HepG2 (cell line): ENCODE data around the gene HNRNPH2. TPM values are rescaled to one million over a fixed set of nuclear protein-coding genes. Genes with fewer than 3 reads are reported as not detected.

Experiments used
- CAMTA2 ChIP-seq: sonication (generic); formaldehyde crosslinking; IDR thresholded peaks from 2 replicates; pipeline ENCODE4 v1.4.0; 2020; ENCODE audit warnings: mild to moderate bottlenecking, missing genetic modification reagents, borderline replicate concordance
- ETV5 ChIP-seq: IDR thresholded peaks from 2 replicates; pipeline ENCODE4 v1.6.1; 2018; ENCODE audit warnings: missing biosample characterization, missing genetic modification reagents, inconsistent platforms, borderline replicate concordance
- FOSL1 ChIP-seq: sonication (generic); formaldehyde crosslinking; IDR thresholded peaks from 2 replicates; pipeline ENCODE4 v1.9.0; 2021; ENCODE audit warnings: missing genetic modification reagents, borderline replicate concordance
- KDM4B ChIP-seq: sonication (generic); formaldehyde crosslinking; IDR thresholded peaks from 2 replicates; pipeline ENCODE4 v1.4.0; 2020; ENCODE audit warnings: missing genetic modification reagents
- MEF2D ChIP-seq: sonication (generic); formaldehyde crosslinking; IDR thresholded peaks from 2 replicates; pipeline ENCODE4 v1.5.1; 2020; ENCODE audit warnings: mild to moderate bottlenecking, missing genetic modification reagents
- MTA3 ChIP-seq: sonication (generic); formaldehyde crosslinking; IDR thresholded peaks from 2 replicates; pipeline ENCODE4 v1.4.0; 2020; ENCODE audit warnings: missing genetic modification reagents
- NCOR1 ChIP-seq: fragments of 200-600 bp; sonication (generic); IDR thresholded peaks from 2 replicates; pipeline ENCODE4 v1.7.0; 2017; ENCODE audit warnings: antibody characterized with exemption, low read length, borderline replicate concordance
- NR2F1 ChIP-seq, 2 experiments: fragments of 450-650 bp in 1 of 2; formaldehyde crosslinking in 1 of 2; IDR thresholded peaks; 2 replicates each; pipeline versions ENCODE4 v1.5.0 to v1.6.1; 2016 to 2020; ENCODE audit warnings: mild to moderate bottlenecking in 1 of 2, missing compliant biosample characterization in 1 of 2, missing genetic modification reagents in 1 of 2, moderate library complexity in 1 of 2
- PAF1 ChIP-seq: IDR thresholded peaks from 2 replicates; pipeline ENCODE4 v1.6.1; 2016; ENCODE audit warnings: missing genetic modification reagents, missing compliant biosample characterization
- PATZ1 ChIP-seq: sonication (generic); formaldehyde crosslinking; IDR thresholded peaks from 2 replicates; pipeline ENCODE4 v1.4.0; 2020; ENCODE audit warnings: missing genetic modification reagents
- PLSCR1 ChIP-seq: sonication (generic); formaldehyde crosslinking; IDR thresholded peaks from 2 replicates; pipeline ENCODE4 v1.5.0; 2020; ENCODE audit warnings: missing genetic modification reagents, mild to moderate bottlenecking, borderline replicate concordance
- RNF219 ChIP-seq: sonication (generic); formaldehyde crosslinking; IDR thresholded peaks from 2 replicates; pipeline ENCODE4 v1.5.0; 2020; ENCODE audit warnings: mild to moderate bottlenecking, missing genetic modification reagents
- RORA ChIP-seq: sonication (generic); formaldehyde crosslinking; IDR thresholded peaks from 2 replicates; pipeline ENCODE4 v1.5.0; 2020; ENCODE audit warnings: mild to moderate bottlenecking, missing genetic modification reagents, moderate library complexity
- SALL2 ChIP-seq: sonication (generic); formaldehyde crosslinking; IDR thresholded peaks from 2 replicates; pipeline ENCODE4 v1.8.1; 2023; ENCODE audit warnings: mild to moderate bottlenecking, missing genetic modification reagents, inconsistent platforms
- SP140L ChIP-seq: sonication (generic); formaldehyde crosslinking; IDR thresholded peaks from 2 replicates; pipeline ENCODE4 v1.4.0; 2020; ENCODE audit warnings: missing genetic modification reagents, borderline replicate concordance
- SRSF4 ChIP-seq: fragments of 200-400 bp; formaldehyde crosslinking; IDR thresholded peaks from one replicate; pipeline ENCODE4 v1.6.1; 2018; ENCODE audit warnings: mild to moderate bottlenecking, low read depth, low read length, moderate library complexity; ENCODE audit not compliant: poor library complexity, severe bottlenecking
- STAT6 ChIP-seq: sonication (generic); formaldehyde crosslinking; IDR thresholded peaks from 2 replicates; pipeline ENCODE4 v1.4.0; 2020; ENCODE audit warnings: missing genetic modification reagents, mild to moderate bottlenecking, borderline replicate concordance
- ZNF501 ChIP-seq: sonication (generic); formaldehyde crosslinking; IDR thresholded peaks from 2 replicates; pipeline ENCODE4 v1.5.1; 2020; ENCODE audit warnings: mild to moderate bottlenecking, moderate library complexity, missing genetic modification reagents
- ZSCAN22 ChIP-seq: sonication (generic); formaldehyde crosslinking; IDR thresholded peaks from 2 replicates; pipeline ENCODE4 v1.4.0; 2020; ENCODE audit warnings: mild to moderate bottlenecking, missing genetic modification reagents
- polyA plus RNA-seq, 8 experiments: library from polyadenylated mRNA; depleted of rRNA in 3 of 8; stranded (reverse) in 7 of 8; unstranded in 1 of 8; fragments of >200 nt; fragmentation: Illumina TruSeq in 4 of 8; extraction: Trizol in 4 of 8; gene quantifications; 2 replicates each; pipeline versions ENCODE4 v1.2.1 to v1.2.3, GENCODE V29; 2011 to 2016; ENCODE audit warnings: low read depth in 4 of 8, missing spikeins in 1 of 8, mixed read lengths in 1 of 8; ENCODE audit not compliant: insufficient read depth in 1 of 8
- total RNA-seq, 5 experiments: library from RNA; depleted of rRNA; stranded (reverse); fragments of >200 nt; fragmentation: Illumina TruSeq; extraction: Trizol; gene quantifications; 2 replicates each; pipeline ENCODE4 v1.2.3, GENCODE V29; 2016; ENCODE audit warnings: low read depth in 1 of 5

Gene HNRNPH2
- total and polyA plus RNA-seq, 2 of the 13 experiments (the other 11 are each of a cell fraction or from before 2014, with no cell fraction given) = 23.8 to 56.9 TPM

- TF ChIP-seq PLSCR1 (CRISPR knock-in tag) = no peak
- TF ChIP-seq SRSF4 = no peak
- TF ChIP-seq ZSCAN22 (CRISPR knock-in tag) = no peak
- no peak for TF ChIP-seq MTA3
- 0 out of 2 replicates have a peak, but pooled peaks have one; percentile 37 for TF ChIP-seq SP140L (CRISPR knock-in tag)
- TF ChIP-seq KDM4B = no peak
- no peak for TF ChIP-seq CAMTA2
- peak; percentile 62 for TF ChIP-seq ETV5 (CRISPR knock-in tag)
- TF ChIP-seq SALL2 = 0 out of 2 replicates have a peak, but pooled peaks have one; percentile 64
- TF ChIP-seq PAF1 (CRISPR knock-in tag) = no peak
- TF ChIP-seq NCOR1 = no peak
- peak; percentile 64 for TF ChIP-seq PATZ1 (CRISPR knock-in tag)
- no peak for TF ChIP-seq RORA
- TF ChIP-seq MEF2D (CRISPR knock-in tag) = no peak; the same call in 1 of the 2 replicates
- TF ChIP-seq RNF219 (CRISPR knock-in tag) = no peak
- no peak for TF ChIP-seq FOSL1 (CRISPR knock-in tag)
- no peak for TF ChIP-seq ZNF501 (CRISPR knock-in tag)
- TF ChIP-seq STAT6 (CRISPR knock-in tag) = peak; percentile 59; the same call in 1 of the 2 replicates
- no peak for TF ChIP-seq NR2F1 (CRISPR knock-in tag; IDR thresholded peaks at IDR 0.05)
These were observed 17.1 kb upstream of the HNRNPH2 start, which contains the start of gene RPL36A (continued) for GRCh38 chrX:101390664-101391525.
